Activated CD4-positive, alpha-beta T cell treated with anti-CD3 and anti-CD28 coated beads for 4 hours (primary cell): ENCODE measurements around the gene GGACT.
"Not testable (repeated sequence)": the region's sequence is repeated elsewhere in the genome, so short reads cannot be mapped to it uniquely, and the experiment has no call there.

Experiments
- DNase-seq, 2 donors: peaks; one replicate each; pipeline ENCODE4 v3.0.0-alpha.2; 2020

Gene GGACT

DNA sequence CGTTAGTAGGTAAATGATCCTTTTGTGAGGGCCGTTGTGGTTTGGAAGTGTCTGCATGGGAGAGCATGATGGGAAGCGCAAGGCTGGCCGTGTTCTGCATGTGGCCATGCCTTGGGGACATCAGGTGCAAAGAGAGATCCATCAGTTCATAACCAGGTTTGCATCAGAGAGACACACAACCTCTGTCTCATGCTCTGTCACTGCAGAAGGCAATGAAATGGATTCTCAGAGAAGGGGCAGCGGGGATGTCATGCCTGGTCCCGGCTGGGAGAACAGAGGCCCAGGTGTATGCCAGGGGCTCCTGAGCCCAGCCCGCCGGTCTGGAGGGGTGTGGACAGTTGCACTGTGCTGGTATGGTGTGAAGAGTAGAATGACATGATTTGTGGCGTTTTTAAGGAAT lies 60.2 kb downstream of the GGACT start:
- DNase-seq = no peak

DNA sequence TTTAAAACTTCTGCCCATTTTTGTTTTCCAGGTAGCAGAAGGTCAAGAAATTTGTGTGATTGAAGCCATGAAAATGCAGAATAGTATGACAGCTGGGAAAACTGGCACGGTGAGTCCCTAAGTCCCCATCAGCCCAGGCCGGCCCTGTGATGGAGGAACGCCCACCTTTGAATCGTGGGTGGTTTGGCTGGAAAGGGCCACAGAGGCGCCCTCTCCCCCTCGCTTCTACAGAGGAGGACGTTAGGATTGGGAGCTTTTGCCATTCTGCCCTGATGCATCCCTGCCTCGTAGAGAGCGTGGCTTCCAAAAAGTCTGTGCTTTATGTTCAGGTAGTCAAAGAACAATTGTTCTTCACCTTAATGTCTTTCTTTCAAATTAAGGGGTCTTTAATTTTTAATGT lies 60.9 kb downstream of the GGACT start:
- DNase-seq = no peak

DNA sequence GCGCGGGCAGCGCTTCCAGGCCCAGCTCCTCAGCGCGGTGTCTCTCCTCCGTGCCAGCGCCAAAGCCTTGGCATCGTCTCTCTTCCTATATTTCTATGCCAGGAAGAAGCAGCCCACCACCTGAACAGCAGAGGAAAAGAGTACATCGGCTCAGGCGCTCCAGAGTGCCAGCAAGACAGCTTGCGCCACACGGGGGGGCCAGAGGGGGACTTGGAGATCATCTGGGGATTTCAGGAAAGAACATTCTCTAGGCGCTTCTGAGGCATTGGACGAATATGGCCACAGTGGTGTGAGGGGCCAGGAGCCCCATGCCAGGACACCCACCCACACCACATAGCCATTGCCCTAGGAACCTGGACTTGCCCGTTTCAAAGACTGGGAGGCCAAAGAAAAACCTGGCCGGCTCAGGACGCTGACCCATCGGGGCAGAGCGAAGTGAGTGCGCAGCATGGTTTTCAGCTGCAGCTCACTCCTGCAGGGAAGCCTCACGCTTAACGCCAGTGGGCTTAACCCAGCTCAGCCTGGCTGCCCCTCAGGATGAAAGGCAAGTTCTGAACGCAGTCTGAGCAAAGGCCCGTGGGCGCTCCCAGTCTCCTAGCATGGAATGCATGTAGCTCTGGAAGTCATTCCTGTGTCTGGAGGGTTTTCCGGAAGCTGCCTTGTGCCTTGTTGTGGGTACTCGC lies 62.1 kb downstream of the GGACT start:
- no peak for DNase-seq

DNA sequence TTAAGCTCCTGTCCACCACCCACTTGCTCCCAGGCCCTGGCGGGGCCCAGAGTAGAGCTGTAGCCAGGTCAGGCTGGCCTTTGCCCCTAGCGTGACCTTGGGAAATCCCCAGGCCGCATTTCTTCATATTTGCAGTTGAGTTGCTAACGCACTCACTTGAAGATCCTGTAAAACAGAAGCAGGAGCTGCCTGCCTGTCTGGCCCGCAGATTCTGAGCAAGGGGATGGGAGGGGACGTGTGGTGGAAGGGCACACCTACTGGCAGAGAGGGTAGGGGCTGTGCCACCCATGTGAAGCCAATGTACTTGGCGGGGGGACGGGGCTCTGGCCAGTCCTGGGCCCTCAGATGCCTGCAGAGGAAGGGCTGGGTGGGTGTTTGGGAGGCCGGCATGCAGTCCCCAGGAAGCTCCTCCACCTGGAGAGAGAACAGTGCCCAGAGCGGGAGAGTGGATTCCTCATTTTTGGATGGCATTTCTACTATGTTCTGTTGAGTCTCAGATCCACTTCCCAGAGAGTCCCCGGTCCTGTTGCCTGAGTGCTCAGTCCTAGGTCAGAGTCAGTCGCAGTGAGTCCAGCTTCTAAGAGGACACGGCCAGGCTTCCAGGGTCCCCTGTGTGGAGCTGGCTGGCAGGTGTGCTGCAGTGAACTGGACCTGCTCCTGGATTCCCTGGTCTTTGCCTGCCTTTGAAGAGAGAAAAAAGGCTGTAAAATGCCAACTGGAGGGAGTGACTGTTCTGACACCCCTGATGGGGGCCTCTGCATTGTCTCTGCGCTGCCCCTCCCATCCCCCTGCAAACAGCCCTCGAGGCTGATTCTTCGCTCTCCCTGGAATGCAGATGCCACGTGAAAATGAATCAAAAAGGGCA lies 62.9 kb downstream of the GGACT start:
- no peak for DNase-seq

DNA sequence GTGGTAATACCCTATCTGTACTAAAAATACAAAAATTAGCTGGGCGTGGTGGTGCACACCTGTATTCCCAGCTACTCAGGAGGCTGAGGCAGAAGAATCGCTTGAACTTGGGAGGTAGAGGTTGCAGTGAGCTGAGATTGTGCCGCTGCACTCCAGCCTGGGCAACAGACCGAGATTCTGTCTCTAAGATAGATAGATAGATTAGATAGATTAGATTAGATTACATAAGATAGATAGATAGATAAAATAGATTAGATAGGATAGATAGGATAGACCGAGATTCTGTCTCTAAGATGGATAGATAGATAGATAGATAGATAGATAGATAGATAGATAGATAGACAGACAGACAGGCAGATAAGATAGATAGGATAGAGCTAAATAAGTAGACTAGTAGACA lies 63.9 kb downstream of the GGACT start:
- not testable (repeated sequence) for DNase-seq

DNA sequence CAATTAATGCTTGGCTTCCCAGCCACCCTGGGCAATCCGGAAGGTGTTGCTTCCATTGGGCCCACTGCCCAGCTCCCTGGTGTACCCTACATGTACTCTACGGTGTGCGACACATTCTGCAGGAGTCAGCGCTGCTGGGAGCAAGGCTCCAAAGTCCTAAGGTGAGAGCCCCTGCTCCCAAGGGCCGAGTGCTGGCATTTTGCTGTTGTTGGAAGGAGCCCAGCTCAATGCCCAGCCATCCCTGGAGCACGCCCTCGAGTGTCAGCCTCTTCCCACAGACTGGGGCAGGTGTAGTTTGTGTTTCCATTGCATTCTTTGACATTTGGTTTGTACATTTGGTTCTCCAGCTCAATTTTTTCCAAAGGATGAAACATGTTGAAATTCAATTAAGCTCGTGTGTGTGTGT lies 64.6 kb downstream of the GGACT start:
- no peak for DNase-seq

DNA sequence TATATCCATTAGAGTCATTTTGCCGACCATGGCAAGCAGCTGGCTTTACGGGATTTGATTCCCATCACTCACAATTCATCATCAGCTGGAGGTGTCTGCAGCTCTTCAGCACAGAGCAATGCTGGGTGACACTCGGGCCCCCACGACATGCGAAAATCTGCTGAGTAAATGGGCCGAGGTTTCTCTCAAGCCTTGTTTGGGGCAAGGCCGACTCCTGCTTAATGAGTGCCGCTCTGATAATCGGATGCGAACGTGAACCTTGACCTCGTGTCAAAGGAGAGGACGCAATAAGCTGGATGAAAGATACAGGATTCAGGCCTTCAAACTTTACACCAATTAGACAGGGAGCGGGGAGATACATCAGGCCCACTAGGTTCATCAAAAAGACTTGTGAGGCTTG lies 65.2 kb downstream of the GGACT start:
- no peak for DNase-seq

DNA sequence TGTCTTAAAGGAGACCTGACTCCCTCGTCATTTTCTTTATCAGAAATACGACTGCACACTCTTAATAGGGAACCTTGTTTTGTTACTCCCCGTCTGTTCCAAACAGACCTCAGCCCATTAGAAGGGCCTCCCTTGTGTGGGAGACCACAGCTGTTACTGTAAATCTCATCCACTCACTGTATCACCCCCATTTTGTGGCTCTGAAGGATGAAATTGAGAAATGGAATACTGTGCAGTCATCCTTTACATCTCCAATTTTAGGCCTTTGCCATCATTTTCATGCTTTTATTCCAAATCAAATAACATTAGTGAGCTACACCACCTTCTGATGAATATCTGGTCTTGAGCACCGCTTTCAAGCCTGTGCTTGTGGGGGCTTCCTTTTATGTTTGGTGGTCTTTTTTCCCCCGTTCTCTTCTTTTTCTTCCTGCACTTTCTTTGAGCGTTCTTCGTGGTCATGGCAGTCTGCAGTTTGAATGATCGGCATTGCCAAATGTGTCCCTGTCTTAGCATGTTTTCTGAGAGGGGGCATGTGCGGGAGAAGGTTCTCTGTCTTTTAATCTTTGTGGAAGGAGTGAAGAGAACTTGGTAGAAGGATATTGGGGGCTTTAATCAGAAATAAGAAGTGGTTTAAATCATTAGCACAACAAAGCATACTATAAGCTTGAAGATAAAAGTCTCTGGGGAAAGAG lies 65.8 kb downstream of the GGACT start:
- DNase-seq = no peak

DNA sequence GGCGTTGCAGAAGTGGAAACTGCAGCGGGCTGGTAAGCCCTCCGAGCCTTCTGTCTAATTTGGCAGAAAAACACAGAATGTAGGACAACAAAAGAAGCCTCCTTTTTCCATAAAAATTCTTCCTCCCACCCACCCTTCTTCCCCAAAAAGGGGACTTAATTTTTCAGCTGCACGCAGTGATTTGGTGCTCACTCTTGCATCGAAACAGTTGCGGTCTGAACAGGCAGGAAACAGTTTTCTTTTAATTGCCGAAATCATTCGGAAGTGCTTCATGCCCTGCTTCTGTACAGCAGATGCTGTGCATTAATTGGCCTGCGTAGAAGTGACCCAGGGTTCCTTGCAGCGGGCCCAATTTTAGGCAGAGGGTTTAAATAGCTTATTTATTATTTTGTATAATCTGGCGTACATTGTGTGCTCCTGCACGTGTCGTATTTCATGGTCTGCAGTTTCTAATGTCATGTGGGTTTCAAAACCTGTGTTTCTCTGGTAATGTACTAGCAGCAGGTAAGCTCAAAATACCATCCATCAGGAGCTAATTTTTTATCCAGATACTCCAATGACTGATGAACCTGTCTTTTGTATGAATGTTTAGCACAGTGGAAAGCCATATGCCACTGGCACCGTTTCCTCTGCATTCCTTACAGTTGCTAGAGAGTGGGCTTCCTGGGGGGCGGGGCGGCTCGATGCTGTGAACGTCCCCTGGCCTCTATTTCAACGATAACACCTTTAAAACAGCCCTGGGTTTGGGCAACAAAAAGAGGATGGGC lies 66.6 kb downstream of the GGACT start:
- no peak for DNase-seq

DNA sequence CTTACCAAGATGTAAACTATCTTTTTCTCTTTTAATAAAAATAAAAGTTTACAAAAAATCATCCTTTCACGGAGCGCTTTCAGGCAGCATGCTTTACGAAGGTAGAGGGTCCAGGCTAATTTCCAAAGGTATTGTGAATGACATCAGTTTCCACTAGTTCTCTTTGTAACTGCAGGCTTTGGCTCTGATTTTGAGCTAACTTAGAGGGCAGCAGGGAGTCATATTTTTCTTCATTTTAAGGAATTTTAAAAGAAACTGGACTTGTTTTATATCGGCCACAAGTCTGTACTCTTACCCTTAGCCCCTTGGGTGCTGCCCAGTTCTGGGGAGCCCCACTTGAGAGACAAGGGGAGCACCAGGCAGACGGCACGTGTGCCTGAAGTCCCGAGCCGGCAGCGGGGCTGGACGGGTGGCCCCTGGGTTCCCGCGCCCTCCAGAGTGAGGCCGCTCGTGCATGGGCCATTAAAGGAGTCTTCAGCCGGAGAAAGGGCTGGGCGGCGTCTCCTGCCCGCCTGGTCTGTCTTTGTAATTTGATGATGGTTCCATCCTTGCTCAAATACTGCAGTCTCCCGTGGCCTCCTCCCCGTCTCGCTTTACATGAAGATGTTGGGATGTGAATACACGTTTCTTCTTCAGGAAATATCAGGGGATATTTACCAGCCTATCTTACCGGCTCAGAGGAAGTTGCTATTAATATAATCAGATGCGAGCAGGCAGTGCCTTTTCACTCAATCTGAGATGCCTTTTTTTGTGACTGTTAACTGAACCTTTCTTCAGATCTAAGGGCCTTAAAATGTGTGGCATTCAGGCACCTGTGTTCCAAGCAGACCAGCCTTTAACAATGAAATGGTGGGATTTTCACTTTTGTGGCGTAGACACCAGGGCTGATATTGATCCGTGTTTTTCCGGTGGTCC lies 67.4 kb downstream of the GGACT start:
- DNase-seq = no peak

DNA sequence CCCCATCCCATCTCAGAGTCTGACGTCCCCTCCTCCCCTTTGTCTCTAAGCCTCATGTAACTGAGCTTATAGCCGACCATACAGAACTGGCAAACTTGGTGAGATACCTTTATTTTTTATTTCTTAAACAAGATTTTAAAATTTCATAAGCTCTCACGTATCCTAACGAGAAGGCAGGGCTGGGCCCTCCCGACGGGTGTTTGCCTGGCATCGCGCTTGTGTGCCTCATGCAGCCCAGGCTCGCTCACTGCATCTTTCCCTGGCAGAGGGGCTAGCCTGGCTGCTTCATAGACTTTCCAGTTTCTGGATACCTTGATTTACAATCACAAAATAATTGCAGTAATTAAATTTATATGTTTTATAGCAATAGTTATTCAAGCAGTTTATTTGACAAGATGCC lies 69.0 kb downstream of the GGACT start:
- no peak for DNase-seq

DNA sequence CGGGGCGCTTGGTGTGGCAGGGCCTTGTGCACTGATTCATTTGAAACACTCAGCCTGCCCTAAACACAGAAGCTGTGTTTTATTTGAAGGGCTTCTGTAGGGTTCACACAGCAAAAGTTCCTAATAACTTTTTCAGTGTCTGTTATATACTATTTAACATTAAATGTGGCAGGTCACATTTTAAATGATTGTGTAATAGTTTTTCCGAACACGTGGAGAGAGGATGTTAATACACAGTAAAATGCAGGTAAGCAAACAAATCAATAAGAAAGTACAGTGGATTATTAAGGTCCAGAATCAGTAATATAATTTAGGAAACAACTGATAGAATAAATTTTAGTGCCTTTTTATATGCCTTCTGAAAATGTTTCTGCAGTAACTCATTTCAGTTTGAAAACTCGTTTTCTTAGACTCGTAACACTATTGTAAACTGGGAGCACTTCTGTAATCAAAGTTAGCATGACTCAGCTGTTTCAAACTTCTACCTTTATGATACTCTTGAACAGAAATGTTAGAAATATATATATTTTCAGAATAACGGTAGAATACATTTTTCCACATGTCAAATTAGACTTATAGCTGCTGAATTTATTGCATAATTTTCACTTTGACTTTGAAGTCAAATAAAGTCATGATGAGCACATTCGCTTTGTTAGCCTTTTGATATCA lies 70.1 kb downstream of the GGACT start:
- DNase-seq = no peak

DNA sequence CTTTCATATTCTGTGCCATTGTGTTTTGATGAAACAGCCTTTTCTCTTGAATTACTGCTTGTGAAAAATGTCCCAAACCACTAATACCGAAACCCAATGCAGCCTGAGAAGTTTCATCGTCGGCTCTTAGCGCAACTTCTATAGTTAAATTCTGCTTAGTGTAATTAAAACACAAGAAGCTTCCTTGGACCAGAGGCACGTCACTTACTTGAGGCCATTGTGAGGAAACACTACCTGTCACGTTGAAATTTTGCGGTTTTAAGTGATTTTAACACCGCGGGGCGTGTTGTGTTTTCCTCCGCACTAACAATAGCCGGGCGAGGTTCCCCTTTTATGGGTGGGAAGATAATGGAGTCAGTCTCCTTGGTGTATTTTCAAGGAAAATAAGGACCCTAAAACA lies 70.9 kb downstream of the GGACT start:
- no peak for DNase-seq

DNA sequence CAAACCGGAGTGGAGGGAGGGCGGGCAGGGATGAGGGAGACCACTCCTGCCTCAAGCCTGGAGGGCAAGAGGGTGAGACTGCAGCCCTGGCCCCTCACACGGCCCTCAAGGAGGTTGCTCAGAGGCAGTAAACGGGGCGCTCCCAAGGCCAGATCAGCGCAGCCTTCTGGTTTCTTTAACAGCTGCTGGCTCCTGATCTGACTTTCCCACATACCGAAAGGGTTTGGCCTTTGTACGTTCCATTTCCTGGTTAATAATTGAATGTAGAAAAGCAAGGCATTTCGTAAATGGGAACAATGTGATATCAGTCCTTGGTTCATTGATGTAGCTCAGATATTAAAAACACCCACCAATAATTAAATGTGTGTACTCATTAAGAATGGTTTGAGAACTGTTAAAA lies 71.5 kb downstream of the GGACT start:
- no peak for DNase-seq

DNA sequence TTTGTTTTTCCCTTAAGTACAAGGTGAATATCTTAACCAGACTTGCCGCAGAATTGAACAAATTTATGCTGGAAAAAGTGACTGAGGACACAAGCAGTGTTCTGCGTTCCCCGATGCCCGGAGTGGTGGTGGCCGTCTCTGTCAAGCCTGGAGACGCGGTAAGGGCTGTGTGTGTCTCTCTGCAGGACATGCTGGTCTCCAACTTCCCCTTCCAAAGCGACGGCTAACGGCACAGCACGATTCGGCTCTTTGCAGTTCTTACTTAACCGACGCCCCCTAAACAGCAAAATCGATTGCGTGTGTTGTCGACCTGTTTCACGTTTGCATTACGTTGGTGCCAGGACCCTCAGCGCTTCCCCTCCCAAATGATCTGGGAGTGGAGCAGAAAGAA lies 73.2 kb downstream of the GGACT start:
- no peak for DNase-seq

DNA sequence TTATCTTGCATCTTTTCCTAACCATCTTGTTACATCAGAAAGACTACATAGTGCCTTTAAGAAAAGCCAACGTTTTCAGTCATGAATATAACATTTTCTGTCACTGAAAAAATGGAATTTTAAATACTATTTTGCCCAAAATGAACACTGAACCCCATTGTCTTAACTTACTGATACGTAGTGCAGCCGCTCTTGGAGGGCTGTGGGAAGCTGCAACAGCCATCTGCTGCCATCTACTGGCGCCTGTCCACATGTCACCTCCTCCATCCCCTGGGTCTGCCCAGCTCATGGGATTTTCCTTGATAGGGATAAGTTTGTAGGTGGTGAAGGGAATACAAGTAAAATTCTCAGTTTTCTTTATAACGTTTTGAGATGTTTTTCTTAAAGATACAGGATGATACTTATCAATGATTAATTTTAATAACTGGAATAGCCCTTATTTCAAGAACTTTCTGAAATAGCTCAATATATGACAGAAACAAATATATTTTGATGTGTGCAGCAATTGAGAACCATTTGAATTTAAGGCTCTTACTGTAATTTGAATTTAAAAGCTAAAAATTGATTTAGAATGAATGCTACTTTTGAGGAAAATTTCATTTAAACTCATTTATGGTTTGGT lies 73.7 kb downstream of the GGACT start:
- peak; percentile 63 to 72 for DNase-seq

DNA sequence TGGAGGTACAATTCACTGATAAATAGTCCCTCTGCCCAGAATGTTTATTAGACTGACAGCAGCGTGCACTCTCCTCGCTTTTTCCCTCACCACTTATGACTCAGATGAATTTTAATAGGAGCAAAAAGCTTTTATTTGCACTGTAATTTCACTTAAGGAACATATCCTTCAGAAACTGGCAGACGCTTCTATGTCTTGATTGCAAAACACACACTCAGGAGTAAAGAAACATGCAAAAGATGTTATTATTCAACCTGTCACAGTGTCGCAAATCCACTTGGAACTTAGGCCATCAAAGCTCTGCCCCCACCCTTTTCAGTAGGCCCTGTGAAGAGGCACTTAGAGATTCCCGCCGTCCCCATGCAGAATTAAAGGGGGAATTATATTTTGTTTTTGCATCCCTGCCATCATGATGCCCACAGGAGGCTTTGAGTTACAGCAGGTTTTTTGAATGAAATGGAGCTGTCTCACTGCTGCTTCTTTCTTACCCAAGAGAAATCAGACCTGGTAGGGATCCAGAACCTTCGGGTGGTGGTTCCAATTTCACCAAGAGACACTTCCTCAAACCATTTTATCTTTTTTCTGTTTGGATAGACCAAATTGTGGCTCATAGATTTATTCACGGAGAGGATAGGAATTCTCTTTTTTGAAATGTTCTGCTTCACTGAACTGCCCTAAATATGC lies 74.5 kb downstream of the GGACT start:
- no peak for DNase-seq

DNA sequence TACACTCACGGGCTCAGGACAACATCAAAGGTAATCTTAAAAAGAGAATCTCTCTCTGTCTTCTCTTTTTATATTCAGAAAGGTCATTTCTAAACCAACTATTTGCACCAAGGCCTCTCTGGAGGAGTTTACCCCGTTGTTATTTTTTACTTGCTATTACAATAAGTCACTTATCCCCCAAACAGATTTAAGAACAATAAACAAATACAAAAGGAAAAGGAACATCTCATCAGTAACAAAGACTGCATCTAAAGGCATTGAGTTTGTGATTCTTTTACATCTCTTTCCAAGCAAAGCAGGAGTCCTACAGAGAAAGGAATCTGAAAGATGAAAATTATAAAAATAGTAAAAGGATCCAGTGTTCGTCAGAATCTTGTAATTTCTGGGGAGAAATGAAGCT lies 75.4 kb downstream of the GGACT start:
- no peak for DNase-seq

DNA sequence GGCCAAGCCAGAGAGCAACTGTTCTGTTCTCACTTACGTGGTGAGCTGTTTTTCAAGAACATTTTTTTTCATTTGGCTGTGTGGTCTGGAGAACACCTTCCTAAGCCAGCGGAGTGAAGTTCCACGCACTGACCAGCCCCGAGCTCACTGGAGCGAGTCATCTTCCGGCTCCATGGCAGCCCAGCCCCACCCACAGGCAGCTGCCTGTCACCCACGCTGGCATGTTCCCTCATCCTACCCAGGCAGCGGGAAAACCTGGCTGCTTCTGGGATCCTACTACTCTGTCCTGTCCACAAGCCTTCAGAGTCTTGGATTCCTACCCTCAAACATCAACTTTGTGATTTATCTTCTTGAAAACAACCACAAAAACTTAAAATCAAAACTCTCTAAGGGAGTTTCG lies 76.2 kb downstream of the GGACT start:
- no peak for DNase-seq

DNA sequence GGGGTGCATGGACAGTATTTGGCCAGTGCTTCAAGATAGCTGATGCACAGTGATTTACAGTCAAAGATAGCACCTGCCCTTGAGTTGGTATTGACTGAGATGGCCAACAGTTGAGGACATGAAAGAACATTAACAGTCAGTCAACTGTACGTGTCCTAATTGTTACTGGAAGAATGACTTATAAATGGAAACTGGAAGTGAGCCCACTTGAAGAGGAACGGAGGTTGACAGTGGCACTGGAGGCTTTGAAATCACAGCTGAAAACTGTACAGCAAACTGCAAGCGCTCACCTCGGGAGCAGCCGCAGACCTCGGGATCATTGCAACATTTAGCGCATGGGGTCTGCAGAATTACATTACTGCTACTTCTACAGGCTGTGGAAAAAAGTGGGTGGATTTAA lies 77.1 kb downstream of the GGACT start:
- DNase-seq = no peak
